T-helper 1 cell treated with Interleukin-12 subunit alpha and Interleukin-12 subunit beta and Interleukin-4 antibody, amounts not matched to agents 30 ng/mL and 1 ng/mL, for 36 hours (primary cell): ENCODE measurements around the gene FAM219A. TPM values are rescaled to one million over a fixed set of nuclear protein-coding genes. Genes with fewer than 3 reads are reported as not detected.

Experiments used
- intact Hi-C: fragments of 100-400 bp; cut with micrococcal nuclease; formaldehyde crosslinking; loops from one replicate; pipeline ENCODE4 v1.15.1; 2024
- total RNA-seq: library from RNA; stranded (reverse); gene quantifications from 2 replicates; pipeline ENCODE4 v1.2.3, GENCODE V29; 2022

The FAM219A gene
- total RNA-seq, 1 donor from 2014 or later, result 19.0 TPM

DNA sequence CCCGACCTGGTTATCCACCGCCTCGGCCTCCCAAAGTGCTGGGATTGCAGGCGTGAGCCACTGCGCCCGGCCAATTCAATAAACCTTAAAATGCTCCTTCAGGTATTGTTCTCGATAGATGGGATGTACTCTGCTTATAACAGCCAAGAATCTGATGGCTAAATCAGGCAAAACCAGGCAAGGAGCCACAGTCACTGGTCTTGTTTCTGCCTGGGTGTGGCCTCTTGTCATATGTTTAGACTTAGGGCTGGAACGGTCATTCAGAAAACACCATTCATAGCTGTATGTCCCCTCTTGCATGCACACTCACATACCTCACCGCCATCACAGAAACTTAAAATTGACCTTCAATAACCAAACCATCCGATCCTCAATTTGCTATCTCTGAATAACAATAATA lies 7.7 kb downstream of the FAM219A start:
- intact Hi-C loops, result loop anchor here (10.0 kb wide), 3 partner anchors 624 to 1426 kb away; partner anchors contain the start of genes DNAJA1, FANCG, HINT2 and SPAG8

DNA sequence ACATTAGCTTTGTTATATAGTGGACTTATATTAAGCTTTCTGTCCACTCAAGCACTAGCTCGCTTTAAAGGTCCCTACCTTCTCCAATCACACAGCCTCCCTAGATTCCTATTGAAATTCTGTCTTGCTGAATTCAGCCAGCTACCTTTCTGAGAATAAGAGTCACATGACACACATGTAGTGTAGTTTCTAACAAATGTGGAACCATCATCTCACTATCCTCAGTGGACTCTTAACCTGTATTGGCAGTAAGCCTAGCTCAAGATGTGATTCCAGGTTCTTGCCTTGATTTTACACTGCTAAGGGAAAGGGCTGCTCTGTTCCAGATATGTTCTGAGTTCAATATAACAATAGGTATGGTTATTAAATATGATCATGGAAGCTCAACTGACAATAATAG lies 11.4 kb downstream of the FAM219A start:
- intact Hi-C loops, result no loop called here

DNA sequence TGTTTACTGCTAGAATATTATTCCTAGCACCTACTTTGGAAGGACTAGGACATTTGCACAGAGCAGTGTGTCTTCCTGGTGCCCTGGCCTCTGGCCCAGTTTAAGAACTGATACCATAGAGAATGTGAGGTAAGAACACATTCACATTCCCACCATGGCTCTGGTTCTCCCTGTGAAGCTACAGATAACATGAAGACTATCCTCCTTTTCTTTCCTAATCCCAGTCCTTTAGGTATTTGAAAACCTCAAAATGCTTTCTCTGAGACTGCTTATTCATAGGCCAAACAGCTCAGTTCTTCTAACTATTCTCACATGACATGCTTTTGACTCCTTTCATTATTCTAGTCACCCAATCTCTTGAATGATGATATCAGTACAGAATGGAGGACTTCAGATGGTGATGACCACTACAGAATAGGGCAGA lies 11.9 kb downstream of the FAM219A start:
- intact Hi-C loops, result no loop called here

DNA sequence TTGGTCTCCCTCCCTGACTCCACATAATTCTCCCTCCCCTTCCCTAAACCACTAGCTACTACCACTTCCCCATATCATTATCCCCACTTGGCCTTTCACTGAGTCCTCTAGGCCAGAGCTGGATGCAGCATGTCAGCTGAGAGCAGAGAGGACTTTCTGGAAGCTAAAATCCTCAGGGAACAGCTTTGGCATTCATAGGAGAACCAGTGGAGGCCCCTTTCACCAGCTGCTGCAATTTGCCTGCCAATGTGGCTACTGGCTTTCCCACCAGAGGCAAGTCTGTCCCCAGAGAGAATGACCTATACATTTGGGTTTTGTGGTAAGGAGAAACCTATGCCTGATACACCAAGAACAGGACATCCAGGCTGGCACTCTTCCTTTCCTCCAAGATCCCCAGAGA lies 14.4 kb downstream of the FAM219A start:
- intact Hi-C loops, result no loop called here

DNA sequence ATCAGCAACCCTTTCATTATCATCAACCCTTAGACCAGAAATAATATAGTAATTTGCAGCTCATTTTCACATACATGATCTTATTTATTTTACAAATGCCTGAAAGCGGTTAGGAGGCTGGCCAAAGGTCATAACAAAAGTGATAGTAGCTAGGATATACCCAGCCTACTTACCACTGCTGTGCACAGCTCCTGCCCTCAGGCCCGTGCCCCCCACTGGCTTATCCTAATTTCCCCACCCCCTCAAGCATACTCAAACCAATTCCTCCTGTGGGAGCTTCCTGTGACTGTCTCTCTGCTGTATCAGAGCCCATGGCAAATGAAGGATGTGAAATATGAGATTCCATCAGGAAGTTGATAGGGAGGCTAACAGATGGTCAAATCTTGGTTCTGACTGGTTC lies 14.8 kb downstream of the FAM219A start:
- intact Hi-C loops, result no loop called here

DNA sequence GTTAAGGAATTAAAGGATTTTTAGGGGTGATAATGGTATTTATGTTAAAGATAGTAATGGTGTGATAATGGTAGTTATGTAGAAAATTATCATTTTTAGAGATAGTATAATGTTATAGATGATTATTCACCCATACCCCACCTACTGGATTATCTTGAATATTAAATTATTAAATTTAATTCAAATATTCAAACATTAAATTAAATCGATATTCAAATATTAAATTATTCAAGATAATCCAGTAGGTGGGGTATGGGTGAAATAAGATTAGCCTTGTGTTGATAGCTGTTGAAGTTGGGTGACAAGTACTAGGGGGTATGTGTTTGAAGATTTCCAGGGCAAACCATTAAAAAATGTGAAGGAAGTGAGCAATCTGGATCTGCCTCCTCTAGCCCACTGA lies 15.6 kb downstream of the FAM219A start:
- intact Hi-C loops, result no loop called here

- intact Hi-C loops, result no loop called here
These were observed 18.4 kb downstream of the FAM219A start for GRCh38 chr9:34440017-34440416.

DNA sequence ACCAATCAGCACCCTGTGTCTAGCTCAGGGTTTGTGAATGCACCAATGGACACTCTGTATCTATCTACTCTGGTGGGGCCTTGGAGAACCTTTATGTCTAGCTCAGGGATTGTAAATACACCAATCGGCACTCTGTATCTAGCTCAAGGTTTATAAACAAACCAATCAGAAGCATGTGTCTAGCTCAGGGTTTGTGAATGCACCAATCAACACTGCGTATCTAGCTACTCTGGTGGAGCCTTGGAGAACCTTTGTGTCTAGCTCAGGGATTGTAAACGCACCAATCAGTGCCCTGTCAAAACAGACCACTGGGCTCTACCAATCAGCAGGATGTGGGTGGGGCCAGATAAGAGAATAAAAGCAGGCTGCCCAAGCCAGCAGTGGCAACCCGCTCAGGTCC lies 19.9 kb downstream of the FAM219A start:
- intact Hi-C loops, result loop anchor here (5.0 kb wide), 1 partner anchor 106 kb away; no protein-coding TSS in a partner anchor

DNA sequence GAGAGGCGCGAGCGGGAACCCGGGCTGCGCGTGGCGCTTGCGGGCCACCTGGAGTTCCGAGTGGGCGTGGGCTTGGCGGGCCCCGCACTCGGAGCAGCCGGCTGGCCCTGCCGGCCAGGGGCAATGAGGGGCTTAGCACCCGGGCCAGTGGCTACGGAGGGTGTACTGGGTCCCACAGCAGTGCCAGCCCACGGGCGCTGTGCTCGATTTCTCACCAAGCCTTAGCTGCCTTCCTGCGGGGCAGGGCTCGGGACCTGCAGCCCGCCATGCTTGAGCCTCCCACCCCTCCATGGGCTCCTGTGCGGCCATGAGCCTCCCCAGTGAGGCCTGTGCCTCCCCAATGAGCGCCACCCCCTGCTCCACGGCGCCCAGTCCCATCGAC lies 20.5 kb downstream of the FAM219A start:
- intact Hi-C loops, result loop anchor here (1.0 to 5.0 kb wide), 6 partner anchors 62 to 196 kb away; no protein-coding TSS in a partner anchor

GRCh38 chr9:34437006-34437925 lies 21.1 kb downstream of the FAM219A start:
- intact Hi-C loops, result loop anchor here (1.0 to 5.0 kb wide), 6 partner anchors 63 to 197 kb away; no protein-coding TSS in a partner anchor

DNA sequence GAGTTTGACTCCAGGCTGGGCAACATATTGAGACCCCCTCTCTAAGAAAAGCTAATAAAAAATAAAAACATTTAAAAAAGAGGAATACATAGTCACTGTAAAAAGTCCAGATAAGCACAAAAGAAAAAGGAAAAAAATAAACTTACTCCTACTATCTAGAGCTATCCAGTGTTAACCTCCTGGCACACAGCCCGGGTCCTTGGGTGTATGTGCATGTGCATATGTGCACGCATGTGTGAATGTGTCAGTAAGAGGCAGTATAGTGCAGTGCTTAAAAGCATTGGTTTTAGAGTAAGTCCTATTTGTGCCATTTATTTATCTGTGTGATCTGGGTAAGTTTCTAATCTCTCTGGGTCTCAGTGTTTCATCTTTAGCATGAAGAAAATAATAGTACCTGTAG lies 26.7 kb downstream of the FAM219A start:
- intact Hi-C loops, result no loop called here

- intact Hi-C loops, result loop anchor here (1.0 kb wide), 1 partner anchor 18 kb away; no protein-coding TSS in a partner anchor
These were observed 27.4 kb downstream of the FAM219A start for GRCh38 chr9:34430843-34431437.

DNA sequence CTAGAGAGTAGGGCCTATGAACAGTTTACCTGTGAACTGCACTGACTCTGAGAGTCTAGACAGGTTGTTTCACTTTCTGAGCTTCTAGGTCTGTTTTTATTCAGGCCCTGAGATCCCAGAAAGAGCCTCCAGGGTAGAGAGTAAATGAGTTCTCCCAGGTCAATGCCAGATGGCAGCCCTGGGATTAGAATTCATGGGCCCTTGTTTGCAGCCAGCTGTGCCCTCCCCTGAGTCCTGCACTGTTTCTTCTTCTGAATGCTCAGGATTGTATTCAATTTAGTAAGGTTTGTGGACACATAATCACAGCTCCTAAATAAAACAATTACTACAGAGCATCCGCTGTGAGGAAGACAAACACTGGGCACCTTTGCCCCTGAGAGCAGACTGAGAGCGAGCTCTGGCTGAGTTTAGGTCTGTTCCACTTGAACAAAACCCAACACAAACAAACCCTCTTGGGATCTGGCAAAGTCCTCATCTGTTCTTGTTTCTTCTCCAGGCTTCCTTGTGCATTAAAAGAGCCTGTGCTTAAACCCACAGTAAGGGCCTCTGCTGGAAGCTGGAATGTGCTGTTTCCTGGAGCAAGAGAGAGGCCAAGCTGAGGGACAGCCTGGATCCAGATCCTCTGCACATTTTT lies 29.9 kb downstream of the FAM219A start:
- intact Hi-C loops, result no loop called here

DNA sequence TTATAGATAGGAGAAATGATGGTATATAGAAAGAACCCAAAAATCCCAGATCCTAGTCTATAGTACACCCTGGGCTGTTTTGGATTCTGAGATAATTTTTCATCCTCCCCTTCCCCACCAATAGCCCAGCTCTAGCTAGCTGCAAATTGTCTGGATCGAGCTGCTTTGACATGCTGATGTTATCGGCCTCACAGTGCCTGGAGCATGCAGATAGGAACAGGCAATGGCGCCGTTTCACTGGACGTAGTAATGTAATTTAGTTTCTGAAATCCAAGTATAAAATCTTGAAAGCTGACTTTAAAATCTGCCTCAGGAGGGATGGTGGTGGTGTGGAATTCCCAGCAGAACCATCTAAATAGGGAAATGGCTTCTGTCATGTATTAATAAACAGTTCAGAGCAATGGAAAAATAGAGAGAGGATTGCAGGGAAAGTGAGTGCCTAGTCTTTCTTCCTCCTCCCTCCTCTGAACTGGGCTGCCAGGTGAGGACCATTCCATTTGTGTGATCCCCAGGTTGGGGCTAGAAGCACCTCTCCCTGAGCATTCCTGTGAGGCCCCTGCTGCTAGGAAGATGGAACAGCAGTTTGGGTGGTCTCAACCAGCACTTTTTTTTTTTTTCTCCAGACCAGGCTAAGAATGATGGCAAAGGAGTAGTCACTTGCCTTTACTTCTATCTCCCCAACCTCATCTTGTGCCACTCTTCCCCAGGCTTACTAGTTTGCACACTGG lies 31.9 kb downstream of the FAM219A start:
- intact Hi-C loops, result no loop called here

GRCh38 chr9:34419716-34420504 lies 38.5 kb downstream of the FAM219A start:
- intact Hi-C loops, result no loop called here

- intact Hi-C loops, result no loop called here
These were observed 40.6 kb downstream of the FAM219A start for GRCh38 chr9:34417734-34418133.

DNA sequence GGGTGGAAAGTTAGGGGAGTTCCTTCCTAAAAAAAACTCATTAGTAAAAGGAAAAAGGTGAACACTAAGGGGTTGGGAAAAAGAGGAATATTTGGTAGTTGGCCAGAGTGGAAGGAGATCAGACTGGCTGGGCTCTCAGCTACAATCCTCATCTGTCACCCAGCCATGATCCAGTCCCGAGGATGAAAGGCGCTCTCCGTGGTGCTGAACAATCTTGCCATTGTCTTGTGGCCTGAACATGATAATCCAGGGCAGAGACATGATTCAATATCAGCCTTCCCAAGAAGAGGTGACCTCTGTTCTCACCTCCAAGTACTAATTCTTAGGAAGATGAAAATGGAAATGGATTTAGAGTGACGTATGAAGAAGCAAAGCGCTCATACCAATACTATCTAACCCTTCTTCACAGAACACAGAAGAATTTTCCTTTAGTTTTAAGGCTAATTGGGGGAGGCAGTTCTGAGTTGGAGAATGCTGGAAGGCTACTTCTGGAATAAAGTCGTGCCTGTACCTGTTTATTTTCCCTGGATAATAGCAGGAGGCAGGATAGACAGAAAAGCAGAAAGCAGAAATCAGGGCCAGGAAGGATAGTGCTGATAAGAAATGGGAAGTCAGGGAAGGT lies 45.0 kb downstream of the FAM219A start:
- intact Hi-C loops, result loop anchor here (1.0 kb wide), 1 partner anchor 17 kb away; no protein-coding TSS in a partner anchor

DNA sequence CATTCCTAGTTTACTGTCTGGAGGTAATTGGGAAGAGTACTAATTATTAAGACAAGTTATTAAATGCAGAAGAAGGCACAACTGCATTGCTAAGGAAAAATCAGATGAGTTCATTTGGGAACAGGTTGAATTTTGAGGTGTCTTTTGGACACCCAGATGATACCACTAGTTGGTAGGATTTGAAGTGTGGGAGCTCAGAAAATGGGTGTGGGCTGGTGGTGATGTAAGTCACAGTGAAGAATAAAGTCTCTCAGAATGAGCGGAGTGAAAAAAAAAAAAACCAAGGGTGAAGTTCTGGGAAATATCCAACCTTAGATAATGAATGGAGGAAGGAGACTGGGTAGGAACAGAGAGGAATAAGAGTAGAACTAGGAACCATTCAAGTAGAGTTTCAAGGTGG lies 46.0 kb downstream of the FAM219A start:
- intact Hi-C loops, result no loop called here

GRCh38 chr9:34409154-34409553 lies 49.2 kb downstream of the FAM219A start:
- intact Hi-C loops, result no loop called here

GRCh38 chr9:34408173-34408572 lies 50.2 kb downstream of the FAM219A start:
- intact Hi-C loops, result no loop called here
